ENCODE measurements around the gene RTP5. TPM values are rescaled to one million over a fixed set of nuclear protein-coding genes. Genes with fewer than 3 reads are reported as not detected.
"Not testable (repeated sequence)": the region's sequence is repeated elsewhere in the genome, so short reads cannot be mapped to it uniquely, and the experiment has no call there.

The RTP5 gene
- total RNA-seq, 1 donor: not detected

DNA sequence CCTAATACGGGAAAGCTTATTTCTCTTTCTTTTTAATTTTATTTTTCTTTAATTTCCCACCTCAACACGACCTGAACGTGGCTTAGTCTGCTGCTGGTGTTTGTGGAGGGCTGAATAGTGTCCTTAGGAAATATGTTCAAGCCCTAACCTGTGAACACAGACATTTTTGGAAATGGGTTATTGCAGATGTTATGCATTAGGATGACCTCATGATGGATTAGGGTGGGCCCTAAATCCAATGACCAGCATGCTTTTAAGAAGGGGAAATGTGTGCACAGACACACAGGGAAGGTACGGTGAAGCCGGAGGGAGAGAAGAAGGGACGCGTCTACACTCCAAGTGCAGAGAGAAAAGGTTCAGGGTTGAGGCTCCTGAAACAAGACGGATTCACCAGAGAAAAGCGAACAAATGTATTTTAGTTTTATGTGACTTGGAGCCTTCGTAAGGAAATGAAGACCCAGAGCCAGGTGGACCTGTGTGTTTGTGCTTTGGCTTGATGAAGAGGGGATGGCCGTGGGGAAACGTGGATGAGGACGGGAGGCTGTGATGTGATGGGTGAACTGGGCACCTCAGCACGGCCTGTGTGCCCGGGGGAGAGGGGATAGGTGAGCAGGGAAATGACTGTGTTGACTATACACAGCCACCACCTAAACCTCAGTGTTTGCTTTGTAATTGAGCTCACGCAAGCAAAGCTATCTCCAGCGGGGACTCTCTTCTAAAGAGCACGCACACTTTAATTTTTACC lies 37.5 kb downstream of the RTP5 start:
- DNase-seq (ENCODE audit: low read depth): no peak
- no peak overlapping the region for H3K4me3 ChIP-seq (ENCODE audit: low read depth, low read length)
- TF ChIP-seq, protein P1, sequence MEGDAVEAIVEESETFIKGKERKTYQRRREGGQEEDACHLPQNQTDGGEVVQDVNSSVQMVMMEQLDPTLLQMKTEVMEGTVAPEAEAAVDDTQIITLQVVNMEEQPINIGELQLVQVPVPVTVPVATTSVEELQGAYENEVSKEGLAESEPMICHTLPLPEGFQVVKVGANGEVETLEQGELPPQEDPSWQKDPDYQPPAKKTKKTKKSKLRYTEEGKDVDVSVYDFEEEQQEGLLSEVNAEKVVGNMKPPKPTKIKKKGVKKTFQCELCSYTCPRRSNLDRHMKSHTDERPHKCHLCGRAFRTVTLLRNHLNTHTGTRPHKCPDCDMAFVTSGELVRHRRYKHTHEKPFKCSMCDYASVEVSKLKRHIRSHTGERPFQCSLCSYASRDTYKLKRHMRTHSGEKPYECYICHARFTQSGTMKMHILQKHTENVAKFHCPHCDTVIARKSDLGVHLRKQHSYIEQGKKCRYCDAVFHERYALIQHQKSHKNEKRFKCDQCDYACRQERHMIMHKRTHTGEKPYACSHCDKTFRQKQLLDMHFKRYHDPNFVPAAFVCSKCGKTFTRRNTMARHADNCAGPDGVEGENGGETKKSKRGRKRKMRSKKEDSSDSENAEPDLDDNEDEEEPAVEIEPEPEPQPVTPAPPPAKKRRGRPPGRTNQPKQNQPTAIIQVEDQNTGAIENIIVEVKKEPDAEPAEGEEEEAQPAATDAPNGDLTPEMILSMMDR (IDR thresholded peaks at IDR 0.05; ENCODE audit: insufficient read depth, low read length): no peak

GRCh38 chr2:241907831-241908230 lies 38.3 kb downstream of the RTP5 start:
- DNase-seq (ENCODE audit: low read depth); H3K4me3 ChIP-seq (ENCODE audit: low read depth, low read length): not testable (repeated sequence)

DNA sequence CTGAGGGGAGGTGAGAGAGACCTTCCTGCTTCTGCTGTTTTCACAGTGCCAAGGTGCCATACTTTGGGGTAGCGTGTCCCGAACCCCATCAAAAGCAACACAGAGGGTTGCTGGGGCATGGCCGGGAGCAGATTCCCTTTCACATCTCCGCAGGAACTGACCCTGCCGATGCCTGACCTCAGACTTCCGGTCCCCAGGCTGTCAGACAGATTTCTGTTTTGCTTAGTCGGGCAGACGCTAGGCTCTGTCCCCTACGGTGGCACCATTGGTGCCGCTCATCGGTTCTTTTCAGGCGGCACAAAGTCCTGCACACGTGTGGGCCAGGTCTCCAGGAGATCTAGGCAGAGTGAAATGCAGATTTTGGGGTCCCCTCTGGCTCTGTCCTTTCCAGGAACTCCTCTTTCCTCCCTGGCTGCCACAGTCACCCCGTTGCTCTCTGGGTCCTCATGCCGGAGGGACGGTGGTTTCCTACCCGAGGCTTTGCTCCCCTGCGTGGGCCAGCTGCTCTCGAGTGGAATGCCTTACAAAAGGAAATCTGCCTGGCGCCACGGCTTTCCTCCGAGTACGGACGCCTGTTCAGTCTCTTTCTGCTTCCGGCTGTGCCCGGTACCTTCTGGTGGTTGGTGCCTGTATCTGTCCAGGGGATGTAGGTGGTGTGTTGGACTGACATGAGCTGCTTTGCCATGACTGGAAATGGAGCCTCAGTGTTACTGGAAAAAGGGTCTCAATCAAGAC lies 39.3 kb downstream of the RTP5 start:
- no peak overlapping the region for H3K4me3 ChIP-seq (ENCODE audit: low read depth, low read length)
- no peak for DNase-seq (ENCODE audit: low read depth)
- TF ChIP-seq, protein P1 (IDR thresholded peaks at IDR 0.05; ENCODE audit: insufficient read depth, low read length): no peak

GRCh38 chr2:241909769-241910168 lies 40.2 kb downstream of the RTP5 start:
- no peak overlapping the region for H3K4me3 ChIP-seq (ENCODE audit: low read depth, low read length)
- TF ChIP-seq, protein P1 (IDR thresholded peaks at IDR 0.05; ENCODE audit: insufficient read depth, low read length): no peak
- no peak for DNase-seq (ENCODE audit: low read depth)

DNA sequence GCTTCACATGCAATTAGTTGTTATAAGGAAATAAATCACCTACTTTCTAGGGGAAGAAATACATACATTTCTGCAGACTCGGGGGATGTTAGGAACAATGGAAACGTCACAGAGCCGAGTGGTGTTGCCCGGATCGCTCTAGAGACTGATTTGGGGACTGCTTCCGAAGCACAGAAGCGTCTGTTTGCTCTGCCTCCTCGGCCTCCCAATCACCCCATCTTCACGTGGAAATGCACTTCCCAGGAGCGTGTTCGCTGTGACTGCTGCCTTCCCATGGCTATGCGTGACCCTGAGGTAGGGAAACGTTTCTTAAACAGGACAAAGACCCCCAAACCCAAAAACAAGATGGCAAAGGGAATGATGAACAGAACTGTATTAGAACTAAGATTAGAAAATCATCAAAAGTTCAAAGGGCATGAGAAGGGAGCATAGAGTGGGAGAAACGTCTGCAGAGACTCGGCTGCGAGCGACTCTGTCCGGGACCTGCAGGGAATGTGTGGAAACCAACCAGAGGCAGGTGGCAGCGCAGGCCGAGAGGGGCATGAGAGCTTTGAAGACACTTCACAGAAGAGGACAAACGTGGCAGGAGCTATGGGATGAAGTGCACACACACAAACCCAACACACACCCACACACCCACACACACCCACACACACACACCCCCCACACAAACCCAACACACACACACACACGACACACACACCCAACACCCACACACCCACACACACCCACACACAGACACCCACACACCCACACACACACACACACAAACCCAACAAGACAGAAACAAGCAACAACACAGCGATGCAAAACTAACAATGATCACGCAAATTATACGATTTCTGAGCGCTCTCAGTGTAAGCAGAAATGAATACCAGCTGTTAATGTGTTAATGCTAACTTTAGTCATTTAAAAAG lies 41.3 kb downstream of the RTP5 start:
- TF ChIP-seq, protein P1 (IDR thresholded peaks at IDR 0.05; ENCODE audit: insufficient read depth, low read length): no peak
- no peak overlapping the region for H3K4me3 ChIP-seq (ENCODE audit: low read depth, low read length)
- DNase-seq (ENCODE audit: low read depth): no peak

GRCh38 chr2:241911551-241911950 lies 42.0 kb downstream of the RTP5 start:
- no peak overlapping the region for H3K4me3 ChIP-seq (ENCODE audit: low read depth, low read length)
- TF ChIP-seq, protein P1 (IDR thresholded peaks at IDR 0.05; ENCODE audit: insufficient read depth, low read length): no peak
- DNase-seq (ENCODE audit: low read depth): no peak

All from fibroblast of the aortic adventitia (primary cell).